ENCODE measurements around the gene RBM10. TPM values are rescaled to one million over a fixed set of nuclear protein-coding genes. Genes with fewer than 3 reads are reported as not detected.

RBM10 gene
- total RNA-seq, 1 experiment from 2014 or later = 56.9 TPM

GRCh38 chrX:47218920-47219815 lies 74.1 kb downstream of the RBM10 start:
- BruUV-seq (replicated peaks) = no TSS peak
- TF ChIP-seq ELF1 (IDR thresholded peaks at IDR 0.05; ENCODE audit: borderline replicate concordance, low read depth) (no peak), POLR2A (IDR thresholded peaks at IDR 0.05; ENCODE audit: borderline replicate concordance, extremely low read depth, insufficient read depth, insufficient read length) (peak; percentile 0), ZFX (IDR thresholded peaks at IDR 0.05) (peak; percentile 50), REST (IDR thresholded peaks at IDR 0.05; ENCODE audit: low read depth) (no peak), MAX (IDR thresholded peaks at IDR 0.05) (no peak)
- H3K9me2 ChIP-seq (ENCODE audit: insufficient read depth) = no peaks in the 10 kb centered on the region
- H3K9ac ChIP-seq (ENCODE audit: low read length) = peak overlapping the region; percentile 93
- no peaks in the 10 kb centered on the region for H3K9me3 ChIP-seq (ENCODE audit: control insufficient read depth in 1 of 2, insufficient read depth in 1 of 2, low read depth in 1 of 2, low read length in 2 of 2)
- H3K4me1 ChIP-seq (ENCODE audit: control insufficient read depth in 1 of 2, insufficient read depth in 2 of 2, low read length in 2 of 2) = peaks cover 6 to 20% of the 10 kb centered on the region in 2 experiments; a peak in 3 of 4 replicates
- CTCF ChIA-PET = no interaction called here
- POLR2A ChIA-PET = no interaction called here
- intact Hi-C loops (cut with micrococcal nuclease) = loop anchor here (2.0 to 5.0 kb wide), 2 partner anchors 14 to 93 kb away; partner anchors contain the start of gene USP11
- peak overlapping the region; percentile 85 for H3K4me2 ChIP-seq (ENCODE audit: low read length)
- H3K79me2 ChIP-seq (ENCODE audit: insufficient read depth, low read length) = peaks cover 45% of the 10 kb centered on the region
- DNase-seq (ENCODE audit: low read depth, low spot score) = no peak
- RAD21 ChIA-PET (ENCODE audit: low non-redundant PET in 1 of 2, low total read pairs in 2 of 2, uncharacterized antibody in 2 of 2, unreplicated experiment in 2 of 2) = interaction anchor here in 1 of 2 experiments (0.6 kb wide), 1 partner anchor 93 kb away, joined by 6 read pairs; no protein-coding TSS in a partner anchor
- no peaks in the 10 kb centered on the region for H4K20me1 ChIP-seq (ENCODE audit: insufficient read depth)
- ATAC-seq = 0 out of 2 replicates have a peak, but pooled peaks have one; percentile 4
- peak overlapping the region; percentile 95 for H3K27ac ChIP-seq (ENCODE audit: low read depth, low read length)
- peaks cover 0 to 10% of the 10 kb centered on the region in 2 experiments; a peak in 2 of 4 replicates for H3K36me3 ChIP-seq (ENCODE audit: control insufficient read depth in 1 of 2, insufficient read depth in 2 of 2, low read length in 2 of 2)
- H3K4me3 ChIP-seq (replicated peaks in 1 of 2; ENCODE audit: low read depth in 1 of 2, low read length in 2 of 2) = peak overlapping the region; percentile 73 to 82
- H3K27me3 ChIP-seq (ENCODE audit: insufficient read depth, low read length) = no peaks in the 10 kb centered on the region
- H2AFZ ChIP-seq (ENCODE audit: low read depth, low read length, poor library complexity, severe bottlenecking) = no peak overlapping the region
